Mesendoderm (in vitro differentiated cells): ENCODE data around the gene AAMP.

ENCODE experiments used
- DNase-seq: peaks from one replicate; pipeline ENCODE4 v3.0.0; 2013
- H2AK5ac ChIP-seq: 2 replicates; pipeline ENCODE4 v1.6.1; 2013; ENCODE audit warnings: low read length, inconsistent platforms
- H2BK120ac ChIP-seq: 2 replicates; pipeline ENCODE4 v1.6.1; 2013; ENCODE audit warnings: low read depth, mild to moderate bottlenecking, low read length, moderate library complexity, mixed read lengths
- H2BK15ac ChIP-seq: replicated peaks from 2 replicates; pipeline ENCODE4 v1.6.1; 2013; ENCODE audit warnings: low read depth, mild to moderate bottlenecking, moderate library complexity
- H2BK5ac ChIP-seq: 2 replicates; pipeline ENCODE4 v1.6.1; 2013; ENCODE audit warnings: low read length, inconsistent platforms
- H3K18ac ChIP-seq: 2 replicates; pipeline ENCODE4 v1.6.1; 2013; ENCODE audit warnings: mild to moderate bottlenecking, low read length, mixed read lengths
- H3K23ac ChIP-seq: one replicate; pipeline ENCODE4 v1.6.1; 2013; ENCODE audit warnings: low read length
- H3K27ac ChIP-seq: 2 replicates; pipeline ENCODE4 v1.5.1; 2013; ENCODE audit warnings: low read depth, mild to moderate bottlenecking, inconsistent platforms, low read length, moderate library complexity
- H3K27me3 ChIP-seq: 2 replicates; pipeline ENCODE4 v1.6.1; 2013; ENCODE audit warnings: low read length, control low read depth, mild to moderate bottlenecking, inconsistent platforms; ENCODE audit not compliant: insufficient read depth, poor library complexity
- H3K36me3 ChIP-seq: 2 replicates; pipeline ENCODE4 v1.6.1; 2013; ENCODE audit warnings: low read length, inconsistent platforms; ENCODE audit not compliant: control insufficient read depth, insufficient read depth
- H3K4ac ChIP-seq: one replicate; pipeline ENCODE4 v1.6.1; 2013; ENCODE audit warnings: low read depth, mild to moderate bottlenecking, low read length, moderate library complexity
- H3K4me1 ChIP-seq: 2 replicates; pipeline ENCODE4 v1.6.1; 2013; ENCODE audit warnings: low read depth, low read length, inconsistent platforms; ENCODE audit not compliant: control insufficient read depth
- H3K4me2 ChIP-seq: 2 replicates; pipeline ENCODE4 v1.6.1; 2013; ENCODE audit warnings: low read length
- H3K4me3 ChIP-seq: 2 replicates; pipeline ENCODE4 v1.5.1; 2013; ENCODE audit warnings: mild to moderate bottlenecking, low read length
- H3K56ac ChIP-seq: one replicate; pipeline ENCODE4 v1.6.1; 2013; ENCODE audit warnings: low read length
- H3K79me1 ChIP-seq: 2 replicates; pipeline ENCODE4 v1.6.1; 2013; ENCODE audit warnings: low read length, inconsistent platforms
- H3K79me2 ChIP-seq: 2 replicates; pipeline ENCODE4 v1.6.1; 2013; ENCODE audit warnings: mild to moderate bottlenecking, low read length; ENCODE audit not compliant: control insufficient read depth, insufficient read depth
- H3K9ac ChIP-seq: 2 replicates; pipeline ENCODE4 v1.6.1; 2013; ENCODE audit warnings: low read length, inconsistent platforms
- H4K5ac ChIP-seq: one replicate; pipeline ENCODE4 v1.6.1; 2013; ENCODE audit warnings: low read length
- H4K8ac ChIP-seq: one replicate; pipeline ENCODE4 v1.6.1; 2013; ENCODE audit warnings: low read depth, mild to moderate bottlenecking, control low read depth, low read length, moderate library complexity
- WGBS: extraction: QIAGEN DNeasy Blood & Tissue Kit; methylation state at CpG from one replicate; pipeline ENCODE4 v1.1.7; 2013; ENCODE audit warnings: low lambda C conversion rate, missing lambda C conversion rate; ENCODE audit not compliant: insufficient coverage; ENCODE audit errors: extremely low coverage; 5-methylcytosine and 5-hydroxymethylcytosine counted together

The AAMP gene

DNA sequence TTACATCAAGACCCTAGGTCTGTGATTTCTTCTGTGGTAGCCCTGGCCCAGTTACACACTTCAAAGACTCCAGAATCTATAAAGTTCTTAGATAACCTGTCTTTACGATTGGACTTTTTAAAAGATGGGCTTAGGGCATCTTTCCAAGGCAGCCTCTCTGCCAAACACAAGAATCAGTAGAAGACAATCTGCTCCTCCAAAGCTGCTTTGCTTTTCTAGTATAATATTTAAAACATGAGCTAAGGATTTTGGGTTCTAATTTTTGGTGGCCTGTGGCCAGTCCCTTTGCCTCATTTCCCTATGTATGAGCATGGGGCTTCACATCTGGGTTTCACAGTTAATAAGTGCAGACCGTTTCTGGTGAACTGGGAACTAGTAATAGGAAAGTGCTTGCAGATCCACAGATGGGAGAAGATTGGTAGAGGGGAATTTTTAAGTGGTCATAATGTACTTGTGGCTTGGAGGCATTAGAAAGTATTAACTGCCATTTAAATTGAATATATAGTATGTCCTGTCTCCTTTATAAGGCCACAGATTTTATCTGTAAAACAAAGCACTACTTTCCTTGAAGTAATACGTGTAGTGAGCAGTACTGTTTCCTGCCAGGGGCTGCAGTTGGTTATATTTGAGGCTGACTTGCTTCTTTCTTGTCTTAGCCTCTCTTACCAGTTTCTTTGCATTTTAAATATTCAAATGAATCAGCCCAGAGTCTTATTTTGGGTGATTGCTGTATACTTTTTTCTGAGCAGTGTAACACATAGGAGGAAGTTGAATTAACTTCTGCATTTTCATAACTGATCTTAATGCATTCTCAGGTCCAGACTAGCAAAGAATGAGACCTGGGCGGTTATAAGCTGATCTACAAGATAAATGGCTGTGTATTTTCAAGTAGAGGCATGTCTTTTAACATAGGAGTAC is 51.4 kb downstream of the AAMP start:
- H3K4me1 ChIP-seq, result peaks cover 5% of the 10 kb centered on the region

DNA sequence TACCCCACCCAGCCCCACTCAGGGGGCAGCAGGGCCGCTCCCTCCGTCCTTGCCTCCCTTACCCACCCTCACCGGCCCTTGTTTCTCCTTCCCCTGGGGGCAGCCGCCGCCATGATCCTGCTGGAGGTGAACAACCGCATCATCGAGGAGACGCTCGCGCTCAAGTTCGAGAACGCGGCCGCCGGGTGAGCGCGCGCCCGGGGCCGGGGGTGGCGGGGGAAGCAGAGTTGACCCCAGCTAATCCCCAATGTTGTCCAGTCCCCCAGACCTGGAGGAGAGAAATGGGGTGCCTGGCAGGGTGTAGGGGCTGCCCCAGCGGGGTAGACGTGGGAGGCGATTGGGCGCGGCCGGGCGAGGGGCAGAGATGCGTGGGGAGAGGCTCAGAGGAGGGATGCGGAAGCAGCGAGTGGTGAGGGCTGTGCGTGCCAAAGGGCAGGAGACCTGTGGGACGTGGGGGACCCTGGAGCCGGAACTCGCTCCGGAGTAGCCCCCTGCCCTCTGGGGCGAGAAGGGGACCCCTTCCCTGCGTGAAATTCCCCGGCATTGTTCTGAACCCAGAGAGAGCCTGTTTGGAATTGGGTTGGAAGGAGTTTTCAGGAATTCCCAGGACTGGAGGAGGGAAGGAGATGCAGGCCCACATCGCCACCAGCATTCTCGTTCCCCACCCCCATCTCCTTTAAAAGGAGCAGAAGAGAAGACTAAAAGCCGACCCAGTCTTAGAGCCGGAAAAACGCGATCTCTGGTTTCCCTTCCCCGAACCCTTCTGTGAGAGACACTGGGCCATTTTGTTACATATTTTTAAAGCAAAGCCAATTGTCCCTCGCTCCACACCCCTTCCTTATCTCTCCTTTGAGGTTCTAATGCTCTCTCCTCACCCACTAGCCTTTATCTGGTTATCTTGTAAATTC is 52.3 kb downstream of the AAMP start:
- Histone ChIP-seq H2BK5ac (peak overlapping the region; percentile 79), H3K9ac (peak overlapping the region; percentile 97), H4K5ac (no peak overlapping the region)

More for the DNA sequence above, 51.4 kb downstream of the AAMP start:
- peaks cover 1% of the 10 kb centered on the region for H3K36me3 ChIP-seq
- peak overlapping the region; percentile 99 for H3K56ac ChIP-seq
- H4K5ac ChIP-seq, result no peak overlapping the region
- no CpG with 5 or more reads among the region's 4 CpGs for WGBS
- no peak overlapping the region for H2BK120ac ChIP-seq
- no peak overlapping the region for H2BK15ac ChIP-seq
- H2AK5ac ChIP-seq, result no peak overlapping the region
- peak overlapping the region; percentile 90 for H3K27ac ChIP-seq
- H3K79me1 ChIP-seq, result peaks cover 16% of the 10 kb centered on the region
- H3K4ac ChIP-seq, result no peak overlapping the region
- peak overlapping the region; percentile 97 for H3K9ac ChIP-seq
- no peak for DNase-seq
- H3K27me3 ChIP-seq, result no peaks in the 10 kb centered on the region
- H3K4me3 ChIP-seq, result peak overlapping the region; percentile 98
- H3K23ac ChIP-seq, result no peak overlapping the region
- H3K18ac ChIP-seq, result no peak overlapping the region
- peak overlapping the region; percentile 29 for H3K4me2 ChIP-seq
- H3K79me2 ChIP-seq, result peaks cover 62% of the 10 kb centered on the region
- no peak overlapping the region for H4K8ac ChIP-seq
- H2BK5ac ChIP-seq, result no peak overlapping the region

DNA sequence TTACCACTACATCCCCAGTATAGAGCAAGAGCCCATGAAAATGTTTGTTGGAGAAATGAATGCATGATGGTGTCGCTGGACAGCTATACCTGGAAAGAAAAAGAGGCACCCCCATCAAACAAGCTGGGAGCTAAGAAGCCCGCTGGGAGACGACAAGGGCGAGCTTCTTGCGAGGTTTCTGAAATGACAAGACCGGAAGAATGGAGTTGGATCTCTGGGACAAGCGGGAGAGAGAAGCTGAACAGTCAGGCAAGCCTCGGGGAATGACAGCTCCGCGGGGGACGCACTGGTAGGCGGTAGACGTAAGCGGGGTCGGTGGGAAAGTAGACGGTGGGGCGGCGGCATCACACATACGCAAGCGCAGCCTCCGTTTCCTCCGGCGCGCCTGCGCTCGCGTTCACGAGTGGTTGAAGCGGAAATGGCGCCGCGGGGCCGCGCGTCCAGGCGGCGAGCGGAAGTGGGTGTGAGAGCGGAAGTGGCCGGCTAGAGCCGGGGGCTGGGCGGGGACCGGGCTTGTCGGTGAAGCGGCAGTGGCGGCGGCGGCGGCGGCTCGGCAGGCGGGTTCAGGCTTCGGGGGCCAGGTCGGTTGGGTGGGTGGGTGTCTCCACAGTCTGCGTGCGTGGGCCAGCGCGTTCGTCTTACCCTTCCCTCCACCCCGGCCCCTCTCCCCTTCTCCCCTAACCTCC is 53.1 kb downstream of the AAMP start, which contains the start of gene ARPC2:
Gene ARPC2, plus strand, starts transcription at position 516 of the 686 bp plus-strand sequence. CDS start 282 bp downstream, outside the sequence.
- no CpG with 5 or more reads among the region's 60 CpGs for WGBS
- H2AK5ac ChIP-seq, result no peak within 1 kb of the TSS

More for the DNA sequence above, 52.3 kb downstream of the AAMP start:
- peak overlapping the region; percentile 99 for H3K56ac ChIP-seq
- H3K27me3 ChIP-seq, result no peaks in the 10 kb centered on the region
- peak overlapping the region; percentile 90 for H3K27ac ChIP-seq
- peak; percentile 68 for DNase-seq
- peak overlapping the region; percentile 64 for H3K18ac ChIP-seq
- H2AK5ac ChIP-seq, result no peak overlapping the region
- no peak overlapping the region for H2BK120ac ChIP-seq
- peak overlapping the region; percentile 98 for H3K4me3 ChIP-seq
- no CpG with 5 or more reads among the region's 47 CpGs for WGBS
- no peak overlapping the region for H2BK15ac ChIP-seq
- H3K79me1 ChIP-seq, result peaks cover 11% of the 10 kb centered on the region
- H4K8ac ChIP-seq, result no peak overlapping the region
- H3K36me3 ChIP-seq, result no peaks in the 10 kb centered on the region
- peak overlapping the region; percentile 85 for H3K23ac ChIP-seq
- H3K4me1 ChIP-seq, result peaks cover 5% of the 10 kb centered on the region
- peak overlapping the region; percentile 29 for H3K4me2 ChIP-seq
- H3K79me2 ChIP-seq, result peaks cover 53% of the 10 kb centered on the region
- peak overlapping the region; percentile 28 for H3K4ac ChIP-seq

GRCh38 chr2:218216336-218216673 is 53.6 kb downstream of the AAMP start:
- Histone ChIP-seq H3K4ac (peak overlapping the region; percentile 41), H3K56ac (peak overlapping the region; percentile 92), H3K27ac (no peak overlapping the region), H4K5ac (no peak overlapping the region), H4K8ac (no peak overlapping the region), H2BK120ac (no peak overlapping the region), H3K9ac (peak overlapping the region; percentile 78), H2BK15ac (no peak overlapping the region), H3K27me3 (no peaks in the 10 kb centered on the region), H3K4me1 (peaks cover 5% of the 10 kb centered on the region), H3K18ac (no peak overlapping the region), H2AK5ac (no peak overlapping the region), H3K79me1 (peaks cover 7% of the 10 kb centered on the region), H3K23ac (no peak overlapping the region), H2BK5ac (no peak overlapping the region), H3K4me3 (peak overlapping the region; percentile 77), H3K79me2 (peaks cover 41% of the 10 kb centered on the region), H3K36me3 (no peaks in the 10 kb centered on the region), H3K4me2 (peak overlapping the region; percentile 64)
- no peak for DNase-seq
- WGBS, result no CpG with 5 or more reads among the region's 9 CpGs

More for the DNA sequence above, 53.1 kb downstream of the AAMP start, which contains the start of gene ARPC2:
- Histone ChIP-seq H3K4me1 (peaks cover 5% of the 10 kb centered on the region), H3K79me2 (peaks cover 46% of the 10 kb centered on the region), H3K23ac (peak within 1 kb of the TSS; percentile 85), H3K9ac (peak within 1 kb of the TSS; percentile 97), H2BK5ac (peak within 1 kb of the TSS; percentile 79), H3K27ac (peak within 1 kb of the TSS; percentile 90), H3K27me3 (no peaks in the 10 kb centered on the region), H3K18ac (peak within 1 kb of the TSS; percentile 64), H3K4ac (peak within 1 kb of the TSS; percentile 41), H3K4me3 (peak within 1 kb of the TSS; percentile 98), H2BK15ac (no peak within 1 kb of the TSS), H4K8ac (no peak within 1 kb of the TSS), H3K36me3 (no peaks in the 10 kb centered on the region), H4K5ac (no peak within 1 kb of the TSS), H2BK120ac (no peak within 1 kb of the TSS), H3K4me2 (peak within 1 kb of the TSS; percentile 64), H3K79me1 (peaks cover 8% of the 10 kb centered on the region), H3K56ac (peak within 1 kb of the TSS; percentile 99)
- peak; percentile 92 for DNase-seq
